SK-N-SH (cell line): ENCODE measurements around the gene WDR64. TPM values are rescaled to one million over a fixed set of nuclear protein-coding genes. Genes with fewer than 3 reads are reported as not detected.

Experiments
- CTCF ChIA-PET: fragments of 300-600, 350-600 bp; formaldehyde crosslinking; extraction: SDS; loops from one replicate; lab custom pipeline; 2021; lab: Yijun Ruan, JAX
- POLR2A ChIA-PET: fragments of 350-600 bp; sonication (Branson Sonifier 250); formaldehyde crosslinking; extraction: SDS; loops from one replicate; lab custom pipeline; 2020; ENCODE audit warnings: antibody characterized with exemption, inconsistent platforms; lab: Yijun Ruan, JAX
- DNase-seq: peaks from one replicate; pipeline ENCODE4 v3.0.0; 2012
- H2AFZ ChIP-seq: fragments of 200-600 bp; sonication (generic); 2 replicates; pipeline ENCODE4 v1.8.1; 2016; ENCODE audit warnings: antibody characterized with exemption, mild to moderate bottlenecking, low read depth
- H3F3A ChIP-seq: fragments of 200-600 bp; sonication (generic); replicated peaks from 2 replicates; pipeline ENCODE3; 2016; ENCODE audit warnings: antibody characterized with exemption, mild to moderate bottlenecking; ENCODE audit not compliant: insufficient read depth
- H3K27ac ChIP-seq, 2 experiments: fragments of 200-500 bp in 1 of 2; fragments of 200-600 bp in 1 of 2; sonication (Bioruptor generic) in 1 of 2; sonication (generic), shearing (Covaris generic) in 1 of 2; 2 replicates each; pipeline versions ENCODE4 v1.5.1 to v1.6.1; 2014 to 2016; ENCODE audit warnings: low read depth in 2 of 2, inconsistent platforms in 1 of 2, low read length in 1 of 2, mild to moderate bottlenecking in 1 of 2, mixed read lengths in 1 of 2
- H3K27me3 ChIP-seq: fragments of 200-600 bp; sonication (generic), shearing (Covaris generic); 2 replicates; pipeline ENCODE4 v1.6.1; 2016; ENCODE audit warnings: mixed run types; ENCODE audit not compliant: insufficient read depth
- H3K36me3 ChIP-seq, 2 experiments: fragments of 200-500 bp in 1 of 2; fragments of 200-600 bp in 1 of 2; sonication (Bioruptor generic) in 1 of 2; sonication (generic) in 1 of 2; replicated peaks in 1 of 2; 2 replicates each; pipeline versions ENCODE3 to v1.5.1; 2014 to 2016; ENCODE audit warnings: low read length in 1 of 2, mild to moderate bottlenecking in 1 of 2; ENCODE audit not compliant: insufficient read depth in 2 of 2, control insufficient read depth in 1 of 2
- H3K4me1 ChIP-seq, 2 experiments: fragments of 200-500 bp in 1 of 2; fragments of 200-600 bp in 1 of 2; sonication (Bioruptor generic) in 1 of 2; sonication (generic), shearing (Covaris generic) in 1 of 2; 2 replicates each; pipeline versions ENCODE4 v1.5.1 to v1.6.1; 2014 to 2016; ENCODE audit warnings: low read depth in 1 of 2, low read length in 1 of 2, mixed run types in 1 of 2; ENCODE audit not compliant: insufficient read depth in 2 of 2, control insufficient read depth in 1 of 2
- H3K4me2 ChIP-seq: fragments of 200-600 bp; sonication (generic), shearing (Covaris generic); 2 replicates; pipeline ENCODE4 v1.6.1; 2017; ENCODE audit warnings: mixed run types
- H3K4me3 ChIP-seq, 2 experiments: fragments of 200-500 bp in 1 of 2; fragments of 200-600 bp in 1 of 2; sonication (Bioruptor generic) in 1 of 2; sonication (generic), shearing (Covaris generic) in 1 of 2; 2 replicates each; pipeline versions ENCODE4 v1.5.1 to v1.8.1; 2014 to 2016; ENCODE audit warnings: low read depth in 2 of 2, inconsistent platforms in 1 of 2, low read length in 1 of 2, mild to moderate bottlenecking in 1 of 2, mixed read lengths in 1 of 2, moderate library complexity in 1 of 2
- H3K79me2 ChIP-seq: fragments of 200-600 bp; sonication (generic); 2 replicates; pipeline ENCODE4 v1.8.1; 2017; ENCODE audit warnings: mild to moderate bottlenecking; ENCODE audit not compliant: insufficient read depth
- H3K9ac ChIP-seq: fragments of 200-600 bp; sonication (generic); 2 replicates; pipeline ENCODE4 v1.6.1; 2017; ENCODE audit warnings: mixed run types
- H3K9me2 ChIP-seq: fragments of 200-600 bp; sonication (generic); 2 replicates; pipeline ENCODE4 v1.6.1; 2017; ENCODE audit warnings: mixed run types
- H3K9me3 ChIP-seq: fragments of 200-600 bp; sonication (generic); 2 replicates; pipeline ENCODE4 v1.6.1; 2017; ENCODE audit warnings: mixed run types, mild to moderate bottlenecking, moderate library complexity
- H4K20me1 ChIP-seq: fragments of 200-600 bp; sonication (generic); 2 replicates; pipeline ENCODE4 v1.6.1; 2017; ENCODE audit warnings: mild to moderate bottlenecking, mixed run types; ENCODE audit not compliant: insufficient read depth
- FOXJ3 ChIP-seq: sonication (generic); formaldehyde crosslinking; IDR thresholded peaks from 2 replicates; pipeline ENCODE4 v1.5.1; 2020; ENCODE audit warnings: mild to moderate bottlenecking, missing genetic modification reagents
- FOXM1 ChIP-seq: IDR thresholded peaks from 2 replicates; pipeline ENCODE4 v1.4.0; 2012; ENCODE audit warnings: low read depth, mild to moderate bottlenecking
- GABPA ChIP-seq: IDR thresholded peaks from 2 replicates; pipeline ENCODE4 v1.4.0; 2012; ENCODE audit warnings: low read depth, mild to moderate bottlenecking
- MAX ChIP-seq: IDR thresholded peaks from 2 replicates; pipeline ENCODE4 v1.4.0; 2012; ENCODE audit warnings: low read depth
- MEF2A ChIP-seq: IDR thresholded peaks from 2 replicates; pipeline ENCODE4 v1.4.0; 2012; ENCODE audit warnings: low read depth, borderline replicate concordance
- NRF1 ChIP-seq: IDR thresholded peaks from 2 replicates; pipeline ENCODE4 v1.6.1; 2012; ENCODE audit warnings: low read depth, mild to moderate bottlenecking, low read length
- REST ChIP-seq: IDR thresholded peaks from 2 replicates; pipeline ENCODE4 v1.6.1; 2012; ENCODE audit warnings: mild to moderate bottlenecking, low read depth, low read length, moderate library complexity
- SIN3A ChIP-seq: IDR thresholded peaks from 2 replicates; pipeline ENCODE4 v1.6.1; 2012; ENCODE audit warnings: low read depth, mild to moderate bottlenecking, low read length, moderate library complexity, borderline replicate concordance
- ZBTB33 ChIP-seq: IDR thresholded peaks from 2 replicates; pipeline ENCODE4 v1.4.0; 2012; ENCODE audit warnings: low read depth, borderline replicate concordance
- WGBS: methylation state at CpG from one replicate; pipeline ENCODE4 v1.1.6; 2017; ENCODE audit warnings: low lambda C conversion rate; 5-methylcytosine and 5-hydroxymethylcytosine counted together
- polyA plus RNA-seq, 3 experiments: library from polyadenylated mRNA; depleted of rRNA; stranded (reverse); fragments of >200 nt; gene quantifications; 2 replicates each; pipeline ENCODE4 v1.2.3, GENCODE V29; 2012

WDR64 gene
- polyA plus RNA-seq, 1 of the 3 experiments (the other 2 are of a cell fraction): not detected

- Histone ChIP-seq H3K4me2 (no peak overlapping the region), H3K79me2 (no peaks in the 10 kb centered on the region), H3K27me3 (no peaks in the 10 kb centered on the region), H3K9me3 (no peaks in the 10 kb centered on the region), H3K27ac (no peak overlapping the region), H3K36me3 (no peaks in the 10 kb centered on the region), H3K4me3 (no peak overlapping the region), H3F3A (no peaks in the 10 kb centered on the region), H3K4me1 (no peaks in the 10 kb centered on the region; a peak in 1 of 4 replicates), H4K20me1 (no peaks in the 10 kb centered on the region), H3K9ac (no peak overlapping the region), H3K9me2 (no peaks in the 10 kb centered on the region), H2AFZ (no peak overlapping the region)
- DNase-seq: no peak
- WGBS: 40% methylated on average over 2 of the region's 2 CpGs
- TF ChIP-seq SIN3A (no peak), MEF2A (no peak), FOXM1 (no peak), REST (no peak), ZBTB33 (no peak), FOXJ3 (CRISPR knock-in tag) (no peak), GABPA (no peak), NRF1 (no peak), MAX (no peak)
- POLR2A ChIA-PET: no interaction called here
- CTCF ChIA-PET: interaction anchor here (0.7 kb wide), 1 partner anchor 39 kb away, joined by 3 read pairs; no protein-coding TSS in a partner anchor
These were observed 61.2 kb downstream of the WDR64 start for GRCh38 chr1:241713316-241713715.
